ENCODE measurements around the gene OTUD6A.

OTUD6A gene

GRCh38 chrX:70062961-70063550 lies 799 bp downstream of the OTUD6A start:
- TF ChIP-seq, protein P1, sequence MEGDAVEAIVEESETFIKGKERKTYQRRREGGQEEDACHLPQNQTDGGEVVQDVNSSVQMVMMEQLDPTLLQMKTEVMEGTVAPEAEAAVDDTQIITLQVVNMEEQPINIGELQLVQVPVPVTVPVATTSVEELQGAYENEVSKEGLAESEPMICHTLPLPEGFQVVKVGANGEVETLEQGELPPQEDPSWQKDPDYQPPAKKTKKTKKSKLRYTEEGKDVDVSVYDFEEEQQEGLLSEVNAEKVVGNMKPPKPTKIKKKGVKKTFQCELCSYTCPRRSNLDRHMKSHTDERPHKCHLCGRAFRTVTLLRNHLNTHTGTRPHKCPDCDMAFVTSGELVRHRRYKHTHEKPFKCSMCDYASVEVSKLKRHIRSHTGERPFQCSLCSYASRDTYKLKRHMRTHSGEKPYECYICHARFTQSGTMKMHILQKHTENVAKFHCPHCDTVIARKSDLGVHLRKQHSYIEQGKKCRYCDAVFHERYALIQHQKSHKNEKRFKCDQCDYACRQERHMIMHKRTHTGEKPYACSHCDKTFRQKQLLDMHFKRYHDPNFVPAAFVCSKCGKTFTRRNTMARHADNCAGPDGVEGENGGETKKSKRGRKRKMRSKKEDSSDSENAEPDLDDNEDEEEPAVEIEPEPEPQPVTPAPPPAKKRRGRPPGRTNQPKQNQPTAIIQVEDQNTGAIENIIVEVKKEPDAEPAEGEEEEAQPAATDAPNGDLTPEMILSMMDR (conservative IDR thresholded peaks at IDR 0.05; ENCODE audit: low read depth, low read length), result no peak
- H3K4me3 ChIP-seq (ENCODE audit: low read depth, low read length), result no peak overlapping the region

DNA sequence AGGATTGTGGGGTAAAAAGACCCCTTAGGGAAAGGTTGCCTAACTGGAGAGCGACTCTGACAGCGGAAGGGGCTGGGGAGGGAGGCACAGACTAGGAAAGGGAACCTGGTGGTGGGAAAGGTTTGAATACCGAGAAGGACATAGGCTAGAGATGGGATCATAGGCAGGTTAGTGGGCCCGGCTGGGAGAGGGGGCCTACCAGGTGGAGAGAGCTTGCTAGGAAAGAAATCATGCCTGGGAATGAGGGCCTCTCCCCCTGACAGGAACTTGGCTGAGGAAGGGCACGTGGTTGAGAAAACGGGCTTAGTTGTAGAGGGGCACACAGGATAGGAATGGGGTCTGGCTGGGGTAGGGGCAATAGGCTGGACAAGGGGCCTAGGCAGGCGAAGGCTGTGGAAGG lies 4.4 kb downstream of the OTUD6A start:
- TF ChIP-seq, protein P1 (conservative IDR thresholded peaks at IDR 0.05; ENCODE audit: low read depth, low read length), result no peak

More at GRCh38 chrX:70062961-70063550, 799 bp downstream of the OTUD6A start:
- DNase-seq (ENCODE audit: low read depth), result no peak

GRCh38 chrX:70079297-70079696 lies 17.0 kb downstream of the OTUD6A start:
- H3K4me3 ChIP-seq (ENCODE audit: low read depth, low read length), result no peak overlapping the region
- DNase-seq (ENCODE audit: low read depth), result no peak
- TF ChIP-seq, protein P1 (conservative IDR thresholded peaks at IDR 0.05; ENCODE audit: low read depth, low read length), result no peak

More for the DNA sequence above, 4.4 kb downstream of the OTUD6A start:
- no peak for DNase-seq (ENCODE audit: low read depth)
- H3K4me3 ChIP-seq (ENCODE audit: low read depth, low read length), result no peak overlapping the region

DNA sequence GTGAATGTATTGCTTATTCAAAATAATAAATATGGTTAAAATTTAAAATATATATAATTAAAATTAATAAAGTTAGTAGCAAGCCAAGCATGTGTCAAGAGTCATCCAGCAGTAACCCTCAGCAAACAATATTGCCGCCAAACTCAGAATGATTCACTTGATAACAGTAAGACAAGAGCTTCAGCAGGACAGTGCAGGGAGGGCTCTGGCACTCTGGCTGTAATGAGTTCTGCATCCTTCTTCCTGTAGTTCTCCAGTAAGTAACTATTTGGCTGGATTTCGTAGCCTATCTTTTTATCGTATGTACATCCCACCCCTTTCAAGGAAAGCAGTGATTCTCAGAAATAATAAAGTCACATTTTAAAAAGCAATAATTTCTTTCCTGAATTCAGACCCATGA lies 17.6 kb downstream of the OTUD6A start:
- TF ChIP-seq, protein P1 (conservative IDR thresholded peaks at IDR 0.05; ENCODE audit: low read depth, low read length), result no peak
- DNase-seq (ENCODE audit: low read depth), result no peak
- H3K4me3 ChIP-seq (ENCODE audit: low read depth, low read length), result no peak overlapping the region

DNA sequence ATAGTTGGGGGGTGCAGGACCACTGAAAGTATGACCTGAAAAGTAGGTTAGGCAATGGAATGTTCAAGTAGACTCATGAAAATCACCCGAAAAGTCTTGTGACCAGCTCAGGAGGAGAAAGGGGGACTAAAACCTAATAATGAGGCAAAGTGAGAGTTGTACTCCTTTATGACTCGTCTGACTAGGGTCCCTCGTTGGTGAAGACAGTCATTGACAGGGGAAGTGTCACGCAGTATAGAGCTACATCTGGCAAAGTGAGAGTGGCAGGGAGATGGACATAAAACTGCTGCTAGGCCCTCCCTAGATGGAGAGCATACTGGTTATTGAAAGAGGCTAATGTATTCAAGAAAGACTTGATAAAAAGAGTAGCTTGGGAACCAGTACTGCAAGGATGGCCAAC lies 20.5 kb downstream of the OTUD6A start:
- TF ChIP-seq, protein P1 (conservative IDR thresholded peaks at IDR 0.05; ENCODE audit: low read depth, low read length), result no peak
- no peak for DNase-seq (ENCODE audit: low read depth)
- H3K4me3 ChIP-seq (ENCODE audit: low read depth, low read length), result no peak overlapping the region

GRCh38 chrX:70084592-70085240 lies 22.5 kb downstream of the OTUD6A start:
- H3K4me3 ChIP-seq (ENCODE audit: low read depth, low read length), result no peak overlapping the region
- no peak for DNase-seq (ENCODE audit: low read depth)
- TF ChIP-seq, protein P1 (conservative IDR thresholded peaks at IDR 0.05; ENCODE audit: low read depth, low read length), result no peak
